Keratinocyte (primary cell): ENCODE measurements around the gene CMIP.

Experiments used
- CTCF ChIP-seq, 3 experiments: IDR thresholded peaks in 1 of 3; conservative IDR thresholded peaks in 1 of 3; optimal IDR thresholded peaks in 1 of 3; 2 replicates in 2 of 3; 3 replicates in 1 of 3; pipeline versions ENCODE3 to v1.5.1; 2011; ENCODE audit warnings: low read length in 3 of 3, mild to moderate bottlenecking in 3 of 3, moderate library complexity in 2 of 3, control low read depth in 1 of 3, inconsistent platforms in 1 of 3; ENCODE audit not compliant: insufficient read depth in 2 of 3; ENCODE audit errors: extremely low read depth in 1 of 3
- EZH2 ChIP-seq: IDR thresholded peaks from one replicate; pipeline ENCODE4 v1.6.1; 2012; ENCODE audit warnings: inconsistent platforms, mild to moderate bottlenecking, low read length, moderate library complexity

- no peak for TF ChIP-seq EZH2
- no peak for TF ChIP-seq CTCF (optimal IDR thresholded peaks at IDR 0.05 in 1 of 3, IDR thresholded peaks at IDR 0.05 in 1 of 3, conservative IDR thresholded peaks at IDR 0.05 in 1 of 3; ENCODE audit: extremely low read depth in 1 of 3, insufficient read depth in 2 of 3, low read length in 3 of 3)
Observed at GRCh38 chr16:81526935-81527334, 82.3 kb downstream of the CMIP start.
